ENCODE results near the gene TBCE.

TBCE gene

DNA sequence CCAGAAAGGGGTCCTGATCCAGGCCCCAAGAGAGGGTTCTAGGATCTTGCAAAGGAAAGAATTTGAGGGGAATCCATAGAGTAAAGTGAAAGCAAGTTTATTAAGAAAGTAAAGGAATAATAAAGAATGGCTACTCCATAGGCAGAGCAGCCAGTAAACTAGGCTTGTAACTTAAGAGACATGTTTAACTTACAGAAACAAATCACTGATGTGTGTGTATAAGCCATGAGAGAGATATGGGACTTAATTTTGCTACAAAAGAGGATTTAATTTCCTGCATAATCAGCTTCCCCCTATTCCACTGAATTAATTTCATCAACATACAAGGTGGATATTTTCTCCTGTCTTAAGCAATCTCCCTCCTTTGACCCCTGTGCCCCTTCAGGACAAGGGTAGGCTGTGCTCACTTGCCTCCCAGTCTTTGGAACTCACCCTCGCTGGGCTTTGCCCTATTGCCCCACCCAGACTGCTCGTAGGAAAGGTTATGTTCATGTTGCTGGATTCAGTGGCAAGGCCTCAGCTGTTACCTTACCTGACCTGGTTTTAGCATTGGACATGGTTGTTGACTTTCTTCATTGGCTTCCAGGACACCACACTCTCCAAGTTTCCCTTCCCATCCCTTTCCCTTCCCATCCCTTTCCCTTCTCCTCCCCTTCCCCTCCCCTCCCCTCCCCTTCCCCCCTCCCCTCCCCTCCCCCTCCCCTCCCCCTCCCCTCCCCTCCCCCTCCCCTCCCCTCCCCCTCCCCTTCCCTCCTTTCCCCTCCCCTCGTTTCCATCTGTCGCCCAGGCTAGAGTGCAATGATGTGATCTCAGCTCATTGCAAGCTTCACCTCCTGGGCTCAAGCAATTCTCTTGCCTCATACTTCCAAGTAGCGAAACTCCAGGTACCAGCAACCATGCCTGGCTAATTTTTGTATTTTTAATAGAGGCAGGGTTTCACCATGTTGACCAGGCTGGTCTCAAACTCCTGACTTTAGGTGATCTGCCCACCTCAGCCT lies 44.6 kb downstream of the TBCE start:
- DNase-seq = no peak

DNA sequence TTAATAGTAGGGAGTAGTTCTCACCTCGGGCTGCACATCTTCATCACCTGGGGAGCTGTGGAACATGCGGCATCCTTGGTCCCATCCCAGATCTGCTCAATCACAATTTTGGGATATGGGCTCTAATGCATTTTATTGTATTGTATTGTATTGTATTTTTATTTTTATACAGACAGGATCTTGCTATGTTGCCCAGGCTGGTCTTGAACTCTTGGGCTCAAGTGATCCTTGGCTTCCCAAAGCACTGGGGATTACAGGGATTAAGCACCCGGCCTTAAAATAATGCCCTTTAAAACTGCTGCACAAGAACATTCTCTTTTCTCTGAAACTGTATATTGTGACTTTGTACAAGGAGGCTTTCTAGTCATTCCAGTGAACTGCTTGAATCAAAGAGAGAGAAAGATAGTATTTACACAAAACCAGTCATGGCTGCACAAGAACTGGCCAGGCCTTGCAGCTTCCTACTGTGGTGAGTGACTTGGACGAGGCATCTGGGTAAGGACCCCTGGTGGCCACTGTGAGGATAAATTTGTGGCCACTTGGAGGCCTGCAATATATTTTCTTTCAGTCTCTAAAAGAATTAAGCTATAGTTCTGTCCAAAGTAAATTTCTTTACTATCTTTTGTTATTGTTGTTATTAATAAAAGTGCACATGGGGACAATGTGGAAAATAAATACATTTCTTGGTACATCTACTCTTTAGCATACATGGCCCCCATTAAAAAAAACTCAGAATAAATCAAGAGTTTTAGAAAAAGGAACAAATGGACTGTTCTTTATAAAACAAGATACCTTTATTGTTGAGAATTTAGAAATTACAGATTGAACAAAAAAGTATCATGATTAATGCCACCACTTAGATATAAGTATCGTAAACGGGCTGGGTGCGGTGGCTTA lies 48.0 kb downstream of the TBCE start:
- peak; percentile 48 for DNase-seq

DNA sequence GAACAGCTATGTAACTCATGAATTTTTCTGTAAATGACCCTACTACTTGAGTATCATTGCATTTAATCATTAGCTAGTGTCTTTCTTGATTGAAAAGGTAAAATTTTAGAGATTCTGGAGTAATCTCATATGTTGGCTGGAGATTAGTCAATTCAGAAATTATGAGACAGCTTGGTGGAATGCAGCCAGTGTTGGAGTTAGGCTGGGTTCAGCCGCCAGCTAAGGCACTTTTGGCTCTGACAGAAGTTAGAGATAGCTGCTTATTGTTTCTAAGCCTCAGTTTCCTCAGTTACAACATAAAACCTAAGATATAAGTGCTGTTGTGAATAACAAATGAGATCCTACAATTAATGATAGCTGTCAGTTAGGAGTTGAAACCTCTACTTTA lies 49.4 kb downstream of the TBCE start:
- no peak for DNase-seq

DNA sequence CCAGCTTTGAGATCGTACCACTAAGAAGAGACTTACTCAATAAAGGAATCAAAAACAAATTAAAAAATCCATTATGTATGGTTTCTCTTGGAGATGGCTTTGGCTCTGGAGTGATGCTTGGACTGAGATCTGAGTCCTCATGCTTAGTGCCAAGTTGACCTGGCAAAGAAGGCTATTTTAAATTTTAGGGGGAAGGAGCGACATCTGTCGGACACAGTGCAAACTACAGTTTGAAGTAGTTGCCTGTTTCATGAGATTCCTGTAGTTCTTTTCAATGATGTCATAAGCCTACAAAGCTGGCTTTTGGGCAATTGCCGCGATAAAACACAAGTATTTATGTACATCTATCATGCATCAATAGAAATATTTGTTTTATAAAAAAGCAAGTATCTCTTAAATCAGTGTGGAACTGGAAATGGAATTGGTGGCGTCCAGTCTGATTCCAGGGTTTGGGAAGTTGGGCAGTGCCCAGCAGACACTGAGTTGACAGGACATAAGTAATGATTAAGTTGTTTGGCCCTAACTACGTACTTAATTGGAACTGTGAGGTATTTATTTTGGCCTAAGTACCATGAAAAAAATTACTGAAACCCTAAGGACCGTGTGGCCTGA lies 50.0 kb downstream of the TBCE start:
- DNase-seq = peak; percentile 46

DNA sequence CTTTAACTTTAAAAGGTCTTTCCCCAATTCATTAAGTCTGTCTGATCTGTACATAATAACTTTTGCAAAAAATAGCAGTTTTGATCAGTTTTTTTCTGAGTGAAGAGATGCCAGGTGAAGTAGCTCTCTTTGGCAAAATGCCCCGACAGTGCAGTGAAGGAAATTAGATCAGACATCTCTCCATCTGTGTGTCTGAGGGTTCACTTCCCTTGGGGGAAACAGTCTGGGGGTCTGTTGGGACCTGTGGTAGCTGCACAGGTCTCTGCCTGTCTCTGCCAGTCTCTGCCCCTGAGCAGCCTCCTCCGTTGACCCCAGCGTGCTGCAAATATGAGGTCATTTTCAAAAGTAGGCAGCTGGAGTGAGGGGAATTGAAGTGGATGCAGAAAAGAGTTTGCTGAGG lies 54.5 kb downstream of the TBCE start:
- no peak for DNase-seq

DNA sequence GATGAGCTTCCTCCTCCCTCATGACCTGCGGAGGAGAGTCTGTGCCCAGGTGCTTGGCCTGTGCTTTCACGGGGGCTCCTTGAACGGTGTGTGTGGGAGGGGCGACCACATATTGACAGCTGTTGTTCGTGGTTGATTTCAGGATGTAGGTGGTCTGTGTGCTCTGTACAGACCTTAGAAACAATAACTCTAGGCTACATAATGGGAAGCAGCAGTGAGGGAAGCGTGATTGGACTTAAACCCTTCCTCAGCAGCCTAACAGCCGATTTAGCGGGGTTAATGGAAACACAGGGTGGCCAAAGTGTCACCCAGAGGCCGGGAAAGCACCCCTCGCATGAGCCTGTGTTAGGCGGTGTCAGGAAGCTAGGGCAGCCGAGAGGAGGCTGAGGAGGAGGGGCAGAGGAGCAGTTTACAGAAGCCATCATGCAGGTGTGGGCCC lies 56.0 kb downstream of the TBCE start:
- DNase-seq = no peak

DNA sequence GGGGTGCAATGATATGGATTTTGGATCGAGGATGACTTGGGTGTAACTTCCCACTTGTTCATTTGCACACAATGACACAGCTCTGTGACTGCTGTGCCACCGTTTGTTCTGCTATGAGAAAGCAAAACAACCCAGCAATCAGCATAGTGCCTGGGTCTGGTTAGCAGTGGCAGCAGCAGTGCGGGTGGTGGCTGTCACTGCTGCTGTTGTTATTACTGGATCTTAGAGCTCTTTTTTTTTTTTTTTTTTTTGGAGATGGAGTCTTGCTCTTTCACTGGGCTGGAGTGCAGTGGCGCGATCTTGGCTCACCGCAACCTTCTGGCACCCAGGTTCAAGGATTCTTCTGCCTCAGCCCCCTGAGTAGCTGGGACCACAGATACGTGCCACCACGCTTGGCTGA lies 56.9 kb downstream of the TBCE start:
- DNase-seq = no peak

DNA sequence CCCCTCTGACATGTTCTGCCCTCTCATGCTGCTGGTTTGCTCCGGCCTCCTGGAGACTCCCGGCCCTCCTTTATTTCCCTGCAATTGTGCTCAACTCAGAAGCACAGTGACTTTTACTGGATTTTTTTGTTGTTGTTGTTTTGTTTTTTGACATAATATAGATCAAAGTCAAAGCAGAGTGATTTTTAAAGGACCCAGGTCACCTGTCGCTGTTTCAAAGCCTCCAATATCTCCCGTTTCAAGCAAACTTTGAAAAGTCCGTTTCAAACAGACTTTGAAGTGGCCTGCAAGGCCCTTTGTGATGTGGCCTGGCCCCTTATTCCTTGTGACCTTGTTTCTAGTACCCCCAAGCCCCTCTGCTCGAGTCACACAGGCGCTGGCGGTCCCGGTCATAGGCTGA lies 58.1 kb downstream of the TBCE start:
- no peak for DNase-seq

DNA sequence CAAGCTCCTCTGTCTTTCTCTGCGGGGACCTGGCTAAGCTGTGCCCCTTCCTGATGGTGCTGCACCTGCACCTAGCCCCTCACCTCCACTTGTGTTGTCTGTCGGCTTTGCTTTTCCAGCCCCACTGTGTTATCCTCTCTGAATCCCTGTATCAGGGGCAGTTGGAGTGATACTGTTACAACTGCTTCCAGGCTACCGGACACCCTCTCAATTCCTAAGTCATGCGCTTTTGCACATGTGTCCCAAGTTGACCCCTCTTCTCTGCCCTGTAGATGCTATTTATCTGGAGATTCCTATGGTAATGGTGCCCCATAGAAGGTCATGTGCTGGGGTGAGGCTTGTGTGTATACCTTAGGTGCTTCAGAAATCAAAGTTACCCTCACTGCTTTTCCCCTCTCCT lies 58.9 kb downstream of the TBCE start:
- DNase-seq = no peak

DNA sequence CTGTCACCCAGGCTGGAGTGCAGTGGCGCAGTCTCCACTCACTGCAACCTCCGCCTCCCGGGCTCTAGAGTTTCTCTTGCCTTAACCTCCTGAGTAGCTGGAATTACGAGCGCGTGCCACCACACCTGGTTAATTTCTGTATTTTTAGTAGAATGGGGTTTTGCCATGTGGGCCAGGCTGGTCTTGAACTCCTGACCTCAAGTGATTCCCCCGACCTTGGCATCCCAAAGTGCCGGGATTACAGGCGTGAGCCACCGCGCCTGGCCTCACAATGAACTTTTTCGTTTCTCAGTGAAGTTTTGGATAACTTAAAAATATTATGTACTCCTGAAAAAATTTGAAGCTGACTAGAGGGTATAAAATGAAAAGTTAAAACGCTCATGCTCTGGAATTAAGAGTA lies 59.5 kb downstream of the TBCE start:
- DNase-seq = no peak

DNA sequence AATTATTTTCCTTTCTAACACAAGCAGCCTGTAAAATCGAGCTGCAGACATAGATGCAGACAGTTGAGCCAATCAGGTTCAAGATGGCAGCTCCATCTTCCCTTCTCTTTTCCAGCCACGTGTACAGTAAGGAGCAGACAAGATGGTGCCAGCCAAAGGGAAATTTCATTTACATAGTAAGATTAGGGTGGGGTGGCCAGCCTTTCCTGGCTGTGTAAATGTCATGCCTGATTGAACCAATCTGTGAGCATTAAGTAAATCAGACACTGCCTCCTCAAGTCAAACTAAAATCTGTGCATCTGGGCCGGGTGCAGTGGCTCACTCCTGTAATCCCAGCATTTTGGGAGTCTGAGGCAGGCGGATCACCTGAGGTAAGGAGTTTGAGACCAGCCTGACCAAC lies 60.2 kb downstream of the TBCE start:
- DNase-seq = no peak

DNA sequence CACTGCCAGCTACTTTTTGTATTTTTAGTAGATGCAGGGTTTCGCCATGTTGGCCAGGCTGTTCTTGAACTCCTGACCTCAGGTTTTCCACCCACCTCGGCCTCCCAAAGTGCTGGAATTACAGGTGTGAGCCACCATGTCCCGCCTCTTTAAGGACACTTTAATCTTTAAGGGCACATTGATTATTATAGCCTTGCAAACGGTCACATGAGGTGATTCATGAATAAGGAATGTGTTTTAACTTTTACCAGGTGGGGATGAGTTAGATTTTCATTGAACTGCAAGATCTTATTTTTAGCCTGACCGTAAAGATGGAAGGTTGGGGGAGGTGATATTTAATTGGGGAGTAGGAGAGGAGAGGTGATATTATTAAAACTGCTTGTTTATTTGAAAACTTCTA lies 61.9 kb downstream of the TBCE start:
- no peak for DNase-seq

DNA sequence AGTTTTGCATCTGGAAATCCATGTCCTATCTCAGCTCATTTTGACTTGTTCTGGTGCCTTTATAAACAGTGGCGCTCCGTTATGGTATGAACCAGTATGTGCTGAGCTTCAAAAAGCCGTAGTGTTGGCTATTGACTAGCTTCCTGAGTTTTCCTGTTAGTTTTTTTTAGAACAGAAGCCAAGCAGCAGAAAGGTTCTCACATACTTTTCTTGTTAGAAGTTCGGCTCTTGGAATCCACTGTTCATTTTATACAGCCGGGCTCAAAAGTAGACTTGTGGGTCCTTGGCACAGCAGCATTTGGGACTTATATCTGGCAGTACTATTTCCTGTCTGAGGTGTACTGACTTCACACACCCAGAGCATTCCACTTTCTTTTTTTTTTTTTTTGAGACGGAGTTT lies 63.8 kb downstream of the TBCE start:
- DNase-seq = no peak

DNA sequence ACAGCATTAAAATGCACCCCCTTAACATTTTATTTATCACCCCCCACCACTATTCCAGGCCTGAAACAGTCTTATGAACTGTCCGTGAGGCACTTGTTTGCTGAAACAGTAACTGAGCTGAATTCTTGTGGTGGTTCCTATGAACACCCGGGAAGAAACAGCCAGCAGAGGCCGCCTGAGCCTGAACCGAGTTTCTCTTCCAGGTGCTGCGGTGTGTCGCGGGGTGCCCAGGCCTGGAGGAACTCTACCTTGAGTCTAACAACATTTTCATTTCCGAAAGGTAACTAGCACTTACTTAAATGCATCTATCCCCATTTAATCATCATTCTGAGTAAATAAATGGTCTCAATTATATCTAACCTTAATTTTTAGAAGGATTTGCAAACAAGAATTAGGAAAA lies 66.8 kb downstream of the TBCE start:
- DNase-seq = no peak

DNA sequence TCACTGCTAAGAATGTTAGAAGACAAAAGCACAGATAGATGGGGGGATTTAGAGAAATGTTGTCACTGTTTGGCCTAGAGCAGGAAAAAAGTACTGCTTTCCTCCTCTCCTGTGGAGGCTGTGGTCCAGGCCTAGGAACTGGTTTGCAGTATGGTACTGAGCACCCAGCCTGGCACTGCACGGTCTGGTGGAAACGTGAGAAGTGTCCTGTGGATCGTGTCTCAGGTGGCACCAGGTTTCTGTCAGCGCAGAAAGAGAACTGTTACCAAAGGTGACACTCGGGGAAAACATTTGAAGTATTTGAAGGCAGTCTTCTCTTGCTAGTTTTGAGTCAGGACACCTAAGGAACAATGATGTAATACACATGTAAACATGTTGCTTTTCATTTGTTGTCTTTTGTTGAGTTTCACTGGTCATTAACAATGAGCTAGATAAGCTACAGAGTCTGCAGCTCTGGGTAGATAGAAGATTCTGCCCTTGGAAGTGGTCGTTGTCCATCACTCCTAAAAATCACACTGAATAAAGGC lies 74.0 kb downstream of the TBCE start:
- DNase-seq = no peak

DNA sequence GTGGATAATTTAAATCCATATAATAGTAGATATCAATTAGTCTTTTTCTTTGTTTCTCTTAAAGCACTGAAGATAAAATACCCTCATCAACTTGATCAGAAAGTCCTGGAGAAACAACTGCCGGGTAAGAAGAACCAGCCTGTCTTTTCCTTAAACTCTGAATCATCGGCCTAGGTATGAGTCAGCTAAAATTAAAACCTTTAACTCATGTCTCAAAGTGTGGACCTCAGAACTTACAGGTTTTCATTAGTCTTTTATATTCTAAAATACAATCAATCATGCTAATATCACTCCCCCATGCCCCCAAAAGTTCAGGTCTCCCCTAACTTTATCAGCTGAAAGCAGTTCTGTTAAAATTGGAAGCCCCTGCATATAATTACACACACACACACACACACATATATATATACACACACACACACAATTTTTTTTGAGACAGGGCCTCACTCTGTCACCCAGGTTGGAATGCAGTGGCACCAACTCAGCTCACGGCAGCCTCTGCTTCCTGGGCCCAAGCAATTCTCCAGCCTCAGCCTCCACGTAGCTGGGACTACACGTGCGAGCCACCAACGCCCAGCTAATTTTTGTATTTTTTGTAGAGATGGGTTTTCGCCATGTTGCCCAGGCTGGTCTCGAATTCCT lies 75.7 kb downstream of the TBCE start:
- DNase-seq = no peak

DNA sequence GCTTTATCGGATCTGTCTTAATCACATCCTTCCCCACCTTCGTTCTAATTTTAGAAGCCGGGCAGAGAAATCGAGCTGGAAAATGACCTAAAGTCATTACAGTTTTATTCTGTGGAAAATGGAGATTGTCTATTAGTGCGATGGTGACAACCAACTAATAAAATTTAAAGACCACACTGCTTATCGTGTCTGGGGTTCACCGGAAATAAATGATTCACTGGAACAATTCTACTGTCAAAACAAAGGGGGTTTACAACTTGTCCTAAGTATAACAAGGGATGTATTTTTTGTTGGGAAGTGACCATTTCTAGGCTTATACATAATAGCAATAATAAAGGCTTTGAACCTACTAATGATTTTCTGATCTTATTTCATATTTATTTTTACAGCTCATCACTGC lies 81.4 kb downstream of the TBCE start:
- DNase-seq = no peak

DNA sequence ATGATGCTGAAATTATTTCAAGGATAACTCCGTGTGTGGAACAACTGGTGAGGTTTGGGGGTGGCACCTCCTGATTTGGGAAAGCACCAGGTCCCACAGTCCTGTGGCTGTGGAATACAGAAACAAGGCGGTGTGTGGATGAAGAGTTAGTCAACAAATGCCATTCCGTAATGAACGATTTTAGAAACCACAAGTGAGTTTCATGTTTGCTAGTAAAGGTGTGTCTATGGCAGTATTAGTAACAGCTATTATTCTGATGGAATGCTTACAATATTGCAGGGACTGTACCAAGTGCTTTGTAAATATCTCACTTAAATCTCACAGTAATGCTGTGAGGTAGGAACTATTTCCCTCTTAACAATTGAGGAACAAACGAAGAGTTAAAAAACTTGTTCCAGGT lies 83.2 kb downstream of the TBCE start:
- DNase-seq = no peak

DNA sequence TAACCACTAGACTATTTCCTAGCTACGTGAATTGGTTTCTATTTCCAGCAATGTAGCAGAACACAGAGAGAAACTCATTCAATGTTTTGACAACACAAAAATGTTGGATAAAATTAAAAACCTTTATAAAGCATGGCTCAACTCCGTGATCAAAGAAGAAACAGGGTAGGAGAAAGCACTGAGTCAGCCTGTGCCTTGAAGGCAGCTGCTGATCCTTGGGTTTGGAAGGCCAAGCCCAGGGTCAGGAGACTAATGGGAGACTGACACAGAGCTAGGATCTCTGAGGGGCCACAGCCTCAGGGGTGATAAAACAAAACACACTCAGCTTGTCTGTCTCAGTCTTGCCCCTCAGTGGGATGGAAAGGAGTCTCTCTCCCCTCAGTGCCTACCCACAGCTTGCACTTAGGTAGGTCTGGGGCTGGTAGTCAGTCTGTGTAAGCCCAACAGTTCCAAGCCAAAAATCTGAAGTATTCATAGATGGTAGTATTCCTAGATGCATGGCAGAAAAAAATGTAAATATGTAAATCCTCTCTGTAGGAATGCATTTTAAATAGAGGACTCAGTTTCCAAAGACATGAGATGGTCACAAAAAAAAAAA lies 83.8 kb downstream of the TBCE start:
- no peak for DNase-seq

DNA sequence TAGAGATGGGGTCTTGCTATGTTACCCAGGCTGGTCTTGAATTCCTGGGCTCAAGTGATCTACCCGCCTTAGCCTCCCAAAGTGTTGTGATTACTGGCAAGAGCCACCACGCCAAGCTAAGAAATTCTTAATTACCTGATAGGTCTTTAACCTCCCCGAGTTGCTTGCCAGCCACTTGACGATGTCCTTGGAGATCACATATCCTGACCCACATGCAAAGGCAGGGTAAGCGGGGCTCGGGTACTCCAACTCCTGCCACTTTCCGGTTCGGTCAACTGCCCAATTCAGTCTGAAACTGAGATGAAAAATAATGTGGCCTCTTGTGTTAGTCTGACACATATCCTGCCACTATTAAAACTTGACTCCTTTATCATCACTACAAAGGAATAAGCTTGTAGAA lies 86.8 kb downstream of the TBCE start:
- no peak for DNase-seq

DNA sequence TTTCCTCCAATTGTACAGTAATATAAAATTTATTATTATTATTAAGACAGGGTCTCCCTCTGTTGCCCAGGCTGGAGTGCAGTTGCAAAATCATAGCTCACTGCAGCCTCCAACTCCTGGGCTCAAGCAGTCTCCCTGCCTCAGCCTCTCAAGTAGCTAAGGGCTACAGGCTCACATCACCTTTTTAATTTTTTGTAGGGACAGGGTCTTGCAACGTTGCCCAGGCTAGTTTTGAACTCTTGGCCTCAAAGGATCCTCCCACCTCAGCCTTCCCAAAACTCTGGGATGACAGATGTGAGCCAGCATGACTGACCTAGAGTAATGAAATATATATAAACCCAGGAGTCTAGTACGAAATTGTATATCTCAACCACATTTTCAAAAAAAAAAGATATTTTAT lies 87.9 kb downstream of the TBCE start:
- no peak for DNase-seq

DNA sequence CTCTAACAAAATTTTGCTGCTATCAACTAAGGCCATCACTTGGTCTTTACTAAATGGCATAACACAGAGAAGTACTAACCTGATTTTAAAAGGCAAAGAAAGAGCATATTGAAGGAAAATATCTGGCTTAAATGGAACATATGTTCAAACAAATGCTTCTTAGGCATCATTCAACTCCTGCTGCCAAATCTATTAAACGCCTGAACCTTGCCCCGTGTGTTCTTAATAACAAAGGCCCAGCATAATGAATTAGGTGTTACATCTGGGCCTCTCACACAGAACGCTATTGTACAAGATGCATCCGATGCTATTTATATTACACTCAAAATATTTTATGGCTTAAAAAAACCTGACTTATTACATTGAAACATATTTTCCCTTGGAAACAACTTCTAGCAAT lies 88.6 kb downstream of the TBCE start:
- no peak for DNase-seq

All from NCI-H345 (cell line).